ENCODE results near the gene MRPS6. TPM values are rescaled to one million over a fixed set of nuclear protein-coding genes. Genes with fewer than 3 reads are reported as not detected.

MRPS6 gene
- total RNA-seq, 1 experiment from 2014 or later = 32.8 TPM

DNA sequence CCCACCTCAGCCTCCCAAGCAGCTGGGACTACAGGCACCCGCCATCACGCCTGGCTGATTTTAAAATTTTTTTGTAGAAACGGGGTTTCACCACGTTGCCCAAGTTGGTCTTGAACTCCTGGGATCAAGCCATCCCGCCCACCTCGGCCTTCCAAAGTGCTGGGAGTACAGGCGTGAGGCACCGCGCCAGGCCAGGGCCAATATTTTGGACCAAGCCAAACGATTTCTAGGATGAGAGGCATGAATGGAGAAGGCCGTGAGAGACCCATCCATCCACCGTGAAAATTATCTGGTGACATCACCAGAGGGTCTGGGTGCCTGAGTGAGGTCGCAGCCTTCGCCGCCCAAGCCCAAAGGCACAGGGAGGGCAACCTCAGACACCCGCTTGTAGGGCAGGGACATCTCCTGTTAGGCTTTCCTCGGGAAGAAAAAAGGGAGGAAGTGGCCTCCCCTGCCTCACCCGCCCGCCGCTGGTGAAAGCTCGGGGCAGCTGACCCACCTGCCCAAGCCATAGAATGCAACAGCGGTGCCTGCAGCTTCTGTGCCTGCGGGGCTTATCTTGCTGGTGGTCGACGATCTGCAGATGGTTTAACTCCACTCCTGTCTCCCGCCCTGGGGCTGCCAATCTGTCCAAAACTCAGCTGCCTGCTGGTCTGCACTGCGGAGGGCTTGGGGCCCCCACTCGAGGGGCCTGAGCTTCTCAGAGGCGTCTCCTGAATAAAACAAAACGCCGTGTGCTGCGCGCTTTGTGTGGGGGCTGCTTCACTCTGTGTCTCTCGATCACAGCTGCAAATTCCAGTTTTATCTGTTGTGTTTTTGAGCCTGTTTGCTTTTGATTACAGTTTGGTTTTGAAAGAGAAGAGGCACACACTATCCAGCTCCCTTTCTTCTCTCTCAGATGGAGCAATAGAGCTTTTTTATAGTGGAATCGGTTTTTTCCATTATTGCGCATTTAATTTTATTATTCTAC is 85.8 kb downstream of the MRPS6 start:
- Histone ChIP-seq H3K9ac (ENCODE audit: low read length) (no peak overlapping the region), H2AFZ (ENCODE audit: low read length) (no peak overlapping the region), H3K27ac (ENCODE audit: low read length) (no peak overlapping the region), H3K9me2 (replicated peaks; ENCODE audit: low read length) (no peaks in the 10 kb centered on the region), H3K4me1 (ENCODE audit: insufficient read depth, low read length) (no peaks in the 10 kb centered on the region), H3F3A (ENCODE audit: low read length, unreplicated experiment) (no peaks in the 10 kb centered on the region), H3K79me2 (ENCODE audit: low read length) (no peaks in the 10 kb centered on the region), H3K9me3 (ENCODE audit: low read length) (no peaks in the 10 kb centered on the region), H3K27me3 (ENCODE audit: low read length) (no peaks in the 10 kb centered on the region), H3K4me2 (ENCODE audit: low read length) (no peak overlapping the region), H3K4me3 (ENCODE audit: low read length) (no peak overlapping the region), H3K36me3 (ENCODE audit: low read depth, low read length) (no peaks in the 10 kb centered on the region), H4K20me1 (ENCODE audit: low read length) (no peaks in the 10 kb centered on the region)
- no TSS peak for BruUV-seq (replicated peaks)
- ChIA-PET POLR2A (ENCODE audit: unreplicated experiment) (no interaction called here), CTCF (no interaction called here)
- TF ChIP-seq CTCF (conservative IDR thresholded peaks at IDR 0.05; ENCODE audit: low read depth, low read length) (no peak), EZH2 (IDR thresholded peaks at IDR 0.05; ENCODE audit: low read length, unreplicated experiment) (no peak), EZH2phosphoT487 (IDR thresholded peaks at IDR 0.05; ENCODE audit: borderline replicate concordance, low read length) (no peak)
- DNase-seq = no peak
- no peak for ATAC-seq
- intact Hi-C loops (cut with micrococcal nuclease) = no loop called here

DNA sequence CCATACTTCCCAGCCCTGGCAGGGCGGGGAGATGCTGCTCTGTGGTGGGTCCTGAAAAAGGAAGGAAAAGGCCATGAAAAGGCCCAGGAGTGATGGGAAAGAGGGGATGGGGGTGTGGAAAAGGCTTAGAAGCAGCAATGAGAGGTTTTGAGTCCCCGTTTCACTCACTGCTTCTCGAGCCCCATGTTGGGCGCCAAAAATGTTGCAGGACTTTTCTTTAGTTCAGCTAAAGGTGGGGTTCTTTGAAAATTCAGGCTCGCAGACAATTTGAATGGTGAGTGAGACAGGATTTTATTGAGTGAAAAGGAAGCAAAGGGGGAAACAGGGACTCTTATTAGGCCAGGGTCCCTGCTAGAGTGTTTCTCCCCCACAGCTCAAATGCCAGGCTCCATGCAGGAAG is 93.1 kb downstream of the MRPS6 start:
- H3F3A ChIP-seq (ENCODE audit: low read length, unreplicated experiment) = no peaks in the 10 kb centered on the region
- peaks cover 18% of the 10 kb centered on the region; the same call in 1 of the 2 replicates for H3K36me3 ChIP-seq (ENCODE audit: low read depth, low read length)
- H3K27me3 ChIP-seq (ENCODE audit: low read length) = no peaks in the 10 kb centered on the region
- ATAC-seq (no peak), DNase-seq (no peak)
- no peaks in the 10 kb centered on the region for H3K79me2 ChIP-seq (ENCODE audit: low read length)
- H2AFZ ChIP-seq (ENCODE audit: low read length) = no peak overlapping the region
- H3K9me2 ChIP-seq (replicated peaks; ENCODE audit: low read length) = no peaks in the 10 kb centered on the region
- ChIA-PET CTCF (no interaction called here), POLR2A (ENCODE audit: unreplicated experiment) (no interaction called here)
- no peaks in the 10 kb centered on the region for H4K20me1 ChIP-seq (ENCODE audit: low read length)
- H3K4me1 ChIP-seq (ENCODE audit: insufficient read depth, low read length) = no peaks in the 10 kb centered on the region
- H3K9me3 ChIP-seq (ENCODE audit: low read length) = peaks cover 31% of the 10 kb centered on the region
- no peak overlapping the region for H3K4me2 ChIP-seq (ENCODE audit: low read length)
- no TSS peak for BruUV-seq (replicated peaks)
- H3K4me3 ChIP-seq (ENCODE audit: low read length) = no peak overlapping the region
- no peak overlapping the region for H3K27ac ChIP-seq (ENCODE audit: low read length)
- intact Hi-C loops (cut with micrococcal nuclease) = no loop called here
- TF ChIP-seq EZH2phosphoT487 (IDR thresholded peaks at IDR 0.05; ENCODE audit: borderline replicate concordance, low read length) = no peak
- no peak for TF ChIP-seq CTCF (conservative IDR thresholded peaks at IDR 0.05; ENCODE audit: low read depth, low read length)
- no peak for TF ChIP-seq EZH2 (IDR thresholded peaks at IDR 0.05; ENCODE audit: low read length, unreplicated experiment)
- no peak overlapping the region for H3K9ac ChIP-seq (ENCODE audit: low read length)

- 0 out of 2 replicates have a peak, but pooled peaks cover 3% of the 10 kb centered on the region for H3K9me2 ChIP-seq (replicated peaks; ENCODE audit: low read length)
- H3K79me2 ChIP-seq (ENCODE audit: low read length) = no peaks in the 10 kb centered on the region
- no peak overlapping the region for H2AFZ ChIP-seq (ENCODE audit: low read length)
- BruUV-seq (replicated peaks) = no TSS peak
- peaks cover 22% of the 10 kb centered on the region for H3K9me3 ChIP-seq (ENCODE audit: low read length)
- no peak overlapping the region for H3K27ac ChIP-seq (ENCODE audit: low read length)
- intact Hi-C loops (cut with micrococcal nuclease) = no loop called here
- H3K36me3 ChIP-seq (ENCODE audit: low read depth, low read length) = peaks cover 17% of the 10 kb centered on the region; the same call in 1 of the 2 replicates
- no peak for DNase-seq
- ATAC-seq = no peak
- H3K4me2 ChIP-seq (ENCODE audit: low read length) = no peak overlapping the region
- no peaks in the 10 kb centered on the region for H3F3A ChIP-seq (ENCODE audit: low read length, unreplicated experiment)
- no peaks in the 10 kb centered on the region for H3K27me3 ChIP-seq (ENCODE audit: low read length)
- no peak overlapping the region for H3K4me3 ChIP-seq (ENCODE audit: low read length)
- TF ChIP-seq CTCF (conservative IDR thresholded peaks at IDR 0.05; ENCODE audit: low read depth, low read length) (no peak), EZH2phosphoT487 (IDR thresholded peaks at IDR 0.05; ENCODE audit: borderline replicate concordance, low read length) (no peak), EZH2 (IDR thresholded peaks at IDR 0.05; ENCODE audit: low read length, unreplicated experiment) (no peak)
- no peaks in the 10 kb centered on the region for H3K4me1 ChIP-seq (ENCODE audit: insufficient read depth, low read length)
- no peaks in the 10 kb centered on the region for H4K20me1 ChIP-seq (ENCODE audit: low read length)
- ChIA-PET POLR2A (ENCODE audit: unreplicated experiment) (no interaction called here), CTCF (no interaction called here)
- no peak overlapping the region for H3K9ac ChIP-seq (ENCODE audit: low read length)
Observed at GRCh38 chr21:34170886-34171285, 97.5 kb downstream of the MRPS6 start.

Measured in PC-3 (cell line).